GM21390 (cell line): ENCODE measurements around the gene GLB1L3.
"Not testable (repeated sequence)": the region's sequence is repeated elsewhere in the genome, so short reads cannot be mapped to it uniquely, and the experiment has no call there.

Source experiments
- ATAC-seq: cut with Tn5 transposase; IDR thresholded peaks from one replicate; pipeline ENCODE4 v1.9.1; 2021; ENCODE audit not compliant: unreplicated experiment

The GLB1L3 gene

DNA sequence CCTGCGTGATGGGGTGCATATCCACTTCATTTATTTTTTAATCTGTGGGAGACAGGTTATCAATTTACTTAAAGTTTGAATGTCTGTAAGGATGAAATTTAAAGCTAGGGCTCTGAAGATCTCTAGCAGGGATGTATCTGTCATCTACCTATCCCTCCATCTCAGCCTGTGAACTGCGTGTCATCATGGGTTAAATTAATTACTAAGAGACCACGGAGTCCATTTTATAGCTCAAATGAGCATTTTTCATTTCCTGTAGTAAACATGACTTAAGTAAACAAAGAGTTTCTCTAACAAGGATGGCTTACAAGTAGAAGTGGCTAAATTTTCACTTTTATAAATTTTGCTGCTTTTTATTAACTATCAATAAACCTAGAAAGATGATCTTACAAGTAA, 2.9 kb upstream of the GLB1L3 start:
- ATAC-seq: no peak

DNA sequence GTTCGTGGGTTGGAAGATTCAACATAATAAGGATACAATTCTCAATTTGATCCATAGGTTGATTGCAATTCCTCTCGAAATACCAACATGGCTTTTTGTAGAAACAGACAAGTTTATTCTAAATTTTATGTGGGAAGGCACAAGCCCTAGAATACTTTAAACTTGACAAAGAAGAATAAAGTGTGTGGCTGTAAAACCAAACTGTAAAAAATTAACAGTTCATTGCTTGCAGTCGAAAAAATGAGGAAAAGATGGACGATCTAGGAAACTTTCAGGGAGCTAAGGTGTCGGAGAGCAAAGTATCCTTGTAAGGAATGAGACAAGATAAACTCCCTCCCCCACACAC, 1.0 kb upstream of the GLB1L3 start:
- ATAC-seq: no peak

DNA sequence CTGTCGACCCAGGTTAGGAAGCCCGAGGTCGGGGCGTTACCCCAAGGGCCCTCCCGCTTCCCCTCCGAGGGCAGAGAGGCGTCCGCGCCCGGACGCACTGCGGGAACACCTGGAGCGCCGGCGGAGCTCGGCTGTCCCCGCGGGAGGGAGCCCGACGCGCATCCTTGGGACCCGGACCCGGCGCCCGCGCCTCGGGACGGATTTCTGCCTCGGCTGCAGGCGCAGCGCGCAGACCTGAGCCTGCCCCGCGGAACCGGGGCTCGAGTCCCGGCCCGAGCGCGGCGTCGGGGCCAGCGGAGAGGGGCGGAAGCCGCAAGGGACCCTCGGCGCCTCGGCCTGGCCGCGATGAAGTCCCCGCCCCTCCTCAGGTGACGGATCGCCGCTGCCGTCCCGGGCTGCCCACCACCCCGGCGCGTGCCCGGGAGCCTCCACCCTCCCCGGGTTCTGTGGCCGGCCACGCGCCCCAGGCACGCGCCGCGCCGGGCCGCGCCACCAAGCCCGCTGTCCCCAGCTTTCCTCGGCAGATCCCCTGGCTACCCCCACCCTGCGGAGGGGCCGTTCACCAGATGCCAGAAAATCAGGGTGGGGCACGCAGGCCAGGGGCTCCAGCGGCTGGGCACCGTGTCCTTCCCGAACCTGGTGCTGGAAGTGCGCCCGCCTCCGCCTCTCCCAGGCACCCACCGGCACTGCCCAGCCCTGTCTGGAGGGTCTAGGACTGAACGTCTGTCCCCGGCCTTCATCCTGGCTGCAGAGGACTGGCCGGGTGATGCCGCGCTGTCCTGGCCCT, 410 bp downstream of the GLB1L3 start:
- ATAC-seq: no peak

DNA sequence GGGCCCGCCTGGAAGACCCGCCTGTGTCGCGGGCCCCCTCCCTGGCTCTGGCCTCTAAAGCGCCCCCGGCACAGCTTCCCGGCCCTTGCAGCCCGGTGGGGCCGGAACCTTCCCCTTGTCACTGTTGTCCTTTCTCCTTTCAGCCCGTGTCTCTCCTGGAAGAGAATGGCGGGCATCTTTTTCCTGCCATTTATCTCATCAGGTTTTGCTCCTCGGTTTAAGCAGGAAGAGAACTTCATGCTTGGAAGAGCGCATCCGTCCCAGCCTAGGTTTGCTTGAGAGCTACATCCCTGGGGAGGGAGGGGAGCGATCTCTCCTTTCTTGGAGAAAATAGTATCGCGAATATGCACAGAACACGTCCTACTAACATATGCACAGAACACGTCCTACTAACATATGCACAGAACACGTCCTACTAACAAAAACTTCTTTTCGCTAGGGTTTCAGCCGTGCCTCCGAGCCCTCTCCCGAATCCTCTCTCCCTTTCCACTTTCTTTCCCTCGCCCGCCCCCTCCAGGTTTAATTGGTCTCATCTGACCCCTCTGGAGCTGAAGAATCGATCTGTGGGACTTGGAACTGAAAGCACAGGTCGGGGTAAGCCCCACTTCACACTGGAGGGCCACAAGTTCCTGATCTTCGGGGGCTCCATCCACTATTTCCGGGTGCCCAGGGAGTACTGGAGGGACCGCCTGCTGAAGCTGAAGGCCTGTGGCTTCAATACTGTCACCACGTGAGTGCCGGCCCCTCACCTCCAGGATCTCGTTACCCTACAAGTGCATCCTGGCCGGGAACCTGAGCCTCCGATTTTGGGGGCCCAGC, 1.2 kb downstream of the GLB1L3 start:
- ATAC-seq: no peak

DNA sequence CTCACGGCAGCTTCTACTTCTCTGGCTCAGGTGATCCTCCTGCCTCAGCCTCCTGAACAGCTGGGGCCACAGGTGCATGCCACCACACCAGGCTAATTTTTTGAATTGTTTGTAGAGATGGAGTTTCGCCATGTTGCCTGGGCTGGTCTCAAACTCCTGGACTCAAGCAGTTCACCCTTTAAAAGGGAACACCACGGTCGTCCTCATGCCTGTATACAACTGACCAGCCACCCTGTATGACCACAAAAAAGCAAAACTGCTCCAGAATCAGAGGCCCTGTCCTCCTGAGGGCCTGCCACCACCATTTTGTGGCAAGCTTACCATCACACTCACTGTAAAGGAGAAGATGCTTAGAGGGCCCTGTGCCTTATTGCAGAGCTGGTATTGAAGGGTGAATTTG, 2.2 kb downstream of the GLB1L3 start:
- no peak for ATAC-seq

DNA sequence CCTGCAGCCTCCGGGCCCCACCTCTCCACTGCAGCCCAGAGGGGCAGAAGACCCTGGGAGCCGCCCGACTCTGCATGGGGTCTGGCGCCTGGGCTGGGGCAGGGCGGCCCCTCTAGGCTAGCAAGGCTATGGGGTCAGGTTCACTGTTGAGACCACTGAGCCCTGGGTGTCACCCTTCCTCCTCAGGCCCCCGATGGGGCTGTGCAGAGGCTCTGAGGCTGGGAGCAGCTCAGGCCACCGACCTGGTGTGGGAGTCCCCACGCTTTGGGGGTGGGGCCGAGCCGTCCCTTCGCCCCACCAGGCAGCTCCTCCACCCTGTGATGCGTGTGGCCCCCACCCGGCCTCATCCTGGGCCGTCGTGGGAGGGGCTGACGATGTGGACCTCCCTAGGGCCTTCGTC, 5.5 kb downstream of the GLB1L3 start:
- ATAC-seq: not testable (repeated sequence)

DNA sequence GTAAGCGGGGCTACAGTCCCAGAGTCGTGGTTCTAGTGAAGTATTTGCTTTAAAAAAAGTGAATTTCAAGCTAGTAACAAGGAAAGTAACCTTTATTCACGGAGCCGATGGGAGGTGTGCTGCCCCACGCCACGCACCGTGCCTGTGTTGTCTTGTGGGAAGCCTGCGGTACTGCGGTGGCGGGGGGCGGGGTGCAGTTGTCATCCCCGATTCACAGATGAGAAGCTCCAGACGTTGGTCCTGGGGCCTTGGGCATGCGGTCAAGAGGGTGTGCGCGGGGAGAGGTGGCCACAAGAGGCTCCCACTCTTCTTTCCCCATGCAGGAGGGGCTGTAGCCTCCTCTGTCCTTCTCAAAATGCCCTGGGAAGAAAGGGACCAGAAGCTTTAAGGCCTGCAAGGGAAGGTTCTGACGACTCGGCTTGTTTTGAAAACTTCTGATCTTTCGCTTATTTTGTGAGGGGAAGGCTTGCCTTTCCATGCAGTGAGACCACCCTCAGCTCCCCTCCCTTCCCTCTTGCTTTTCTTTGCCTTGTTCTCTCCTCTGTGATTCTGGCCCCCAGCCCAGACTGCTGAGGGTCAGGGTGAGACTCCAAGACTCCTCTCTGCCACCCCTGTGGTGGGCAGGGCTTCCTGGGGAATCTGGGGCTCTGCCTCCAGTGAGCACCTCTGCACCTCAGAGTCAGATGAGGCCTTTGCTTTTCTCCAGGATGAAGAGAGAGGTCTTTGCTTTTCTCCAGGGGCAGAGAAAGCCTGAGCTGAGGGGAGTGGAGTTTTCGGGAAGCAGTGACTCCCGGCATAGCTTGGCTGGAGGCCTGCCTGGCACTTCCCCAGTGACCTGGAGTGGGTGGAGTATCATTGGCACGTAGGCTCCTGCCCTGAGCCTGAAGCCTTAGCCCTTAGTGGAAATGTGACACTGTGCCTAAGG, 6.2 kb downstream of the GLB1L3 start:
- ATAC-seq: no peak

DNA sequence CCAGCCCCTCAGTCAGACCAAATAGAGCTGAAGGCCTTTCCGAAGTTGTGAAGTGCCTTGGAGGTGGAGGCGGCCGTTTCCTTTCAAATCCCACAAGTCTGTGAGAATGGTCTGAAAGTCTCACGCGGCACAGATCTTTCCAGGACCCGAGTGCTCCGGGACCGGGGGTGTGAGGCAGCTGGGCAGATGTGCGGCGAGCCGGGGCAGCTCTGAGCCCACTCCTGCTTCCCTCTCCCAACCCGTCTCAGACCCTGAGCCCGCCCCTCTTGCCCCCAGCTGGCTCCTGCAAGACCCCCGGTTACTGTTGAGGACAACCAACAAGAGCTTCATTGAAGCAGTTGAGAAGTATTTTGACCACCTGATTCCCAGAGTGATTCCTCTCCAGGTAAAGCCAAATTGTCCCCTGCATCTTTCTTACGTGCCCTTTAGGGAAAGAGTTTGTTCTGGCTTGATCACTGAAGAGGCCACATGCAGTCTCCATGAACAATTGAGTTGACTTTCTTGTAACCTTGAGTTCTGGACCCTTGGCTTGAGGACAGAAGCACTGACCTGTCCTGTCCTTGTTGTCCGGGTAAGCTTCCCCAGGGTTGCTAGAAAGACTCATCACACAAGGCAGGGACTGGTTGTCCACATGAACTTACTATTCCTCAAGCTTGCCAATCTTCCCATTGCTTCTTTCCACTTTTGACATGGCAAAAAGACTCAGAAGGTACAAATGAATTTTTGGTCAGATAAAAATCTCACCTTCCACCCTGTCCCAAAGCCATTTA, 7.5 kb downstream of the GLB1L3 start:
- ATAC-seq: no peak

DNA sequence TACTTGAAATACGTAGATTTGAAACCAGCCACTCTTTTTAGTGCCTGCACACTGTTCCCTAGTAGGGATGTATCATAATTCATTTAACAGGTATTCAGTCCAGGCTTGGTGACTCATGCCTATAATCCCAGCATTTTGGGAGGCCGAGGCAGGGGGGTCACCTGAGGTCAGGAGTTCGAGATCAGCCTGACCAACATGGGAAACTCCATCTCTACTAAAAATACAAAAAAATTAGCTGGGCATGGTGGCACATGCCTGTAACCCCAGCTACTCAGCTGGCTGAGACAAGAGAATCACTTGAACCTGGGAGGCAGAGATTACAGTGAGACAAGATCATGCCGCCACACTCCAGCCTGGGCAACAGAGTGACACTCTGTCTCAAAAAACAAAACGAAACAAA, 8.2 kb downstream of the GLB1L3 start:
- ATAC-seq: not testable (repeated sequence)

DNA sequence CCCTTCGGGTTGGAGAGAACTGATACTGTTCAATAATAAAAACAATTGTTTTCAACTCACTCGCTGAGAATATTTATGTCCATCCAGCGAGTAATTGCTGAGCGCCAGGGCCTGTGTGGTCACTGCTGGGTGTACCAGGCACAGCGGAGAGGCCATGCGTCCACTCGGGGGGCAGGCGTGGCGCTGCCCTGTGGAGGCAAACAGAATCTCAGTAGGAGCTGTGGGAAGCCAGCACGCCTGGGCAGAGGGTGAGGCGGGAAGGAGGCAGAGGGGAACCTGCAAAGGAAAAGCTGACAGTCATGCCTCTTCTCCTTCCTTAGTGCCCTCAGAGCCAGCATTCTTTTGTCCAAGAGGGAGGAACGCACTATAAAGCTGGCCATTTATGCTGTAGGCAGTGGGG, 11.4 kb downstream of the GLB1L3 start:
- ATAC-seq: no peak

DNA sequence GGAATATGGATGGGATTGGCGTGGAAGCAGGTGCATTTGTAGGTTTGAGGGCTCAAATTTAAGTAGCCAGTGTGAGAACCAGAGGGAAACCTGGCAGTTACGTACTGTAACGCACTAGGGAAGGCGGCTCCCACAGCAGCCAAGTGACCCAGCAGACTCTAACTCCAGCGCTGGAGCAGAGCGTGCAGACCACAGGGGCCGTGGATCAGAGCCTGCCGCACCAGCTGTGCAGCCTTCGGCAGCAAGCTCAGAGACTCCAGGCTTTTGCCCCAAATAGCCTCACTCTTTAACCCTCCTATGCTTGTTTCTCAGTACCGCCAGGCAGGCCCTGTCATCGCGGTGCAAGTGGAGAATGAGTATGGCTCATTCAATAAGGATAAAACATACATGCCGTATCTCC, 12.3 kb downstream of the GLB1L3 start:
- ATAC-seq: no peak

DNA sequence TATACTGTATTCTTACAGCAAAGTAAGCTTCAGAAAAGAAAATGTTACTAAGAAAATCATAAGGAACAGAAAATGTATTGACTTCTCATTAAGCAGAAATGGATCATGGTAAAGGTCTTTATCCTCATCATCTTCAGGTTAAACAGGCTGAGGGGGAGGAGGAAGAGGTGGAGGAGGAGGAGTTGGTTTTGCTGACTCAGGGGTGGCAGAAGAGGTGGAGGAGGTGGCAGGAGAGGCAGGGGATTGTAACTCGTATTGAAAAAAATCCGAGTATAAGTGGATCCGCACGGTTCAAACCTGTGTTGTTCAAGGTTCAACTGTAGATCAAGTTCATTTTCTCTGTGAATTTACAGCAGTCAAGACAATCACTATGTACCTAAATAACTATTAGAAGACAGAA, 13.0 kb downstream of the GLB1L3 start:
- no peak for ATAC-seq

DNA sequence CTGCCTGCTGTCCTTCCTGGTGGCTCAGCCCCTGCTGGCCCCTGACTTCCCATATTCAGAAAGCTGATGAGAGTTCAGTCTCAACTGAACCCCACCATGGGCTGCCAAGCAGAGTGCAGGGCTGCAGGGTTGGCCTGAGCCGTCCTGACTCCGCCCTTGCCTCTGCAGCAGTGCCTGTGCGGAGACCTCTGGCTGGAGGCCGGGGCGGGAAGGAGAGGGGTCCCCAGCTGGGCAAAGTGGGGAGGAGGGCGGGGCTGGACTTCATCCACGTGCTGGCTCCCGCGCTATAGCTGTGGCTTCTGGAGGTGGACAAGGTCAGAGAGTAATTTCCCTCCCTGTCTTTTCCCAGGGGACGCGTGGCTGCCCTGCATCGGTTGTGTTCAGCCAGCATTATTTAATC, 13.6 kb downstream of the GLB1L3 start:
- no peak for ATAC-seq

DNA sequence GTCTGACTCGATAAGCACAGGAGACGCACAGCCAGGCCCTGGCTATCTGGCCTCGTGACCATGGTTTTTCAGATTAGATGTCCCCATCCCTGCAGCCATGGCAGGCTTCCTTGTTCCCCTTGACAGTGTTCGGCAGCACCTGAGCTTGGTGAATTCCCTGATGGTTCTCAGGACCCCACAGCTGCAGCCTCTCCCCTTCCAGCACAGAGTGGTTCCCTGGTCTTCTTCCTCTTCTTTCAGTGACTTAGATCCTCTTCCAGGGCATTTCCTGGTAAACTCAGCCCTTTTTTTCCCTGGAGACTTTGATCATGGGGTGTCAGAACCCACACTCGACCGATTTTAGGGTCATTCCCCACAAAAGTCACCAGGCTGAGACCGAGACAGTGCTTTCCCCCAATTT, 14.5 kb downstream of the GLB1L3 start:
- no peak for ATAC-seq

DNA sequence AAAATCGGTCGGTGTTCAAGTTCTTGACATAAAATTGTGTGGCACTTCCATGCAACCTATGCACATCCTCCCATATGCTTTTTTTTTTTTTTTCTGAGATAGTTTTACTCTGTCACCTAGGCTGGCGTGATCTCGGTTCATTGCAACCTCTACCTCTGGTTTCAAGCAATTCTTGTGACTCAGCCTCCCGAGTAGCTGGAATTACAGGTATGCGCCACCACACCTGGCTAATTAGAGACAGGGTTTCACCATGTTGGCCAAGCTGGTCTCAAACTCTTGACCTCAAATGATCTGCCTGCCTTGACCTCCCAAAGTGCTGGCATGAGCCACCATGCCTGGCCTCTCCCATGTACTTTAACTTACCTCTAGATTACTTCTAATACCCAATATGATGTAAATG, 15.0 kb downstream of the GLB1L3 start:
- ATAC-seq: no peak

DNA sequence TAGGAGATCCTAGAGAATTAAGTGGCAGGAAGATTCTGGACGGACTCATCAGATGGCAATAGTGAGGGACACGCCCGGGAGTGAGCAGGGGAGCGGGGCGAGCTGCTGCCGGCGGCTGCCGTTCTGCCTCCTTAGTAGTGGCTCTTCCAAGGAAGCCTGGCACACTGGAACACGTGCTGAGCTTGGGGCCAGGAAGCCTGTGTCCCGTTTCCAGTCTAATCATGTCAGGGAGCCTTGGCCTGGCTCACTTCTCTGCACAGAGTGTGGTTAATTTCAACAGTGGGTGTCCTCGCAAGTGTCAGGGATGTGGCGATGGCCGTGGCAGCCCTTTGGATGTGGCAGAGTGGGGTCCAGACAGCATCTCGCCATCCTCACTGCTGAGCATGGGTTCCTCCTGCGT, 16.5 kb downstream of the GLB1L3 start:
- no peak for ATAC-seq

DNA sequence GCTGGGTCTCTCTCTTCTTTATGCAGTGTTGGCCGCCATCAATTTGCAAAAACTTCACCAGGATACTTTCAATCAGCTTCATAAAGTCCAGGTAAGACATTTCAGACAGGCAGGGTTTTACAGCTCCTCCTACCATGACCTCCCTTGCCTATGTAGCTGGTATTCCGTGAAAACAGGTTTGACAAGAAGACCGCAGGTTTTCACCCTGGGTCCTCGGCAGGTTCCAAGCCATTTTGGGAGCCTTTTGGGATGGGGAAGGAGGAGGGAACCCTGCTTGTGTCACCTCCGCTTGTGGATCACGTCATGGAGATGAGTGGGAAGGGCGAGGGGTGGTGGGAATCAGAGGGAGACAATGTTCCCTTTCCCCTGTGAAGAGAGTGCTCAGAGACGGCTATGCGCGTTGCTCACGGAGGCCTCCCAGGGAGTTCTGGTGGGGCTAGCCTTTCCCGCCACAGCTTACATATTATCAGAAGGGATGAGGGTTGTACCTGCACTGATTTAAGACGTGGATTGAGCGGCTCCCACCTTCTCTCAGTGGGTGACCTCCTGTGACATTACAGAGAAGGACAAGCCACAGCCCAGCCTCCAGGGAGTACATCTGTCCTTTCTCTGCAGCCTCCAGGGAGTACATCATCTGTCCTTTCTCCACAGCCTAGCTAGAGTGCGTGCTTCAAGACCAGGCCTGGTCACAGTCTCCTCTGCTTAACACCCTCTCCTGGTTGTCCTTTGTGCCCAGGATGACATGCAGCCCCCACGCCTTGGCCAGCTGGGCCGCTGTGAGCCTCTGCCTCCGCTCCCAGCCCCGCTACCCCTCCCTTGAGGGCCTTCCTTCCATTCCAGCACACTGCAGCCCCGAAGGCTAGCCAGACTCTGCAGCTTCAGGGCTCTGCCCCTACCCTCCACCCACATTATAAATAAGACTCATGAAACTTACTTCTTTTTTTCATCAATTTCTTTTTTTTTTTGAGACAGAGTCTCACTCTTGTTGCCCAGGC, 17.2 kb downstream of the GLB1L3 start:
- ATAC-seq: no peak

DNA sequence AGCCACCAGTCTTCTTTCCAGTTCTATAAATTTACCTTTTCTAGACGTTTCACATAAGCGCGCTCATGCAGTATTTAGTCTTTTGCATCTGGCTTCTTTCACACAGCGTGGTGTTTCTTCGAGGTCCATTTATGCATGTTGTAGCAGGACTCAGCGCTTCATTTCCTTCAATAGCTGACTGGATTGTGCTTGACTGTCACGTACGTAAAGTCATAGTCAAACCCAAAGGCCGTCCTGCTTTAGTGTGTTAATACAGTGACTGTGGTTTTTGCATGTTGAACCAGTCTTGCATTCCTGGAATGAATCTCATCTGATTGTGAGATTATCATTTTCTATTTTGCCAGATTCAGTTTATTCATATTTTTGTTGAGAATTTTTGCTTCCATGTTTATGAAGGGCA, 18.5 kb downstream of the GLB1L3 start:
- ATAC-seq: no peak

DNA sequence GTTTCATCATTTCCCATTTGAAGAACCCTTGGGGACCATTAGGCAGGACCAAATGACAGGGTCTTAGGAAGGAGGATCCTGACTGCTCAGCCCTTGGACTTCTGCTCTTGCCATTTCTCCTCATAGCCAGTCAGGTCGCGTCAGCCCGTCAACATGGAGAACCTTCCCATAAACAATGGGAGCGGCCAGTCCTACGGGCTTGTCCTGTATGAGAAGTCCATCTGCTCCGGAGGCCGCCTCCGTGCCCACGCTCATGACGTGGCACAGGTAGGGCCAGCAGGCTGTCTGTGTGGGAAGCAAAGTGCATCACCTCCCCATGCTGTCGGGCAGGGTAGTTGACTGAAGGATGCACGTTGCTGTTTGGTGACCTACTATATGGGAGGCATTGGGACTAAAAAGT, 36.0 kb downstream of the GLB1L3 start:
- ATAC-seq: no peak

DNA sequence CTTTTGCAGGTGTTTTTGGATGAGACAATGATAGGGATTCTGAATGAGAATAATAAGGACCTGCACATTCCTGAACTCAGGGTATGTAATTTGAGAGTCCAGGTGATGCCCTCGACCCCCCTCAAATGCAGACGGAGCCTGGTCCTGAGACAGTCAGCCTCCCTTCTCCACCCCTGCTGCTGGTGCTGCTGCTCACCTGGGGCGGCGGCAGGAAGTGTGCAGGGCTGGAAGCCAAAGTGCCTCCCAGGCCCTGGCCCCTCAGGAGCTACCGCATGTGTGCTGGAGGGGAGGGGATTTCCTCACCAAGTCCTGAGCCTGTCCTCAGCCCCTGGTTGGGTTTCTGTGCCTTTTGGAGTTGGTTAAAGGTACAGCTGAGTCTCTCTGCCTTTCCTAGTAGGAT, 36.6 kb downstream of the GLB1L3 start:
- ATAC-seq: no peak
